Esophagus squamous epithelium (tissue), 5 donors: ENCODE results near the gene TRAK1. TPM values are rescaled to one million over a fixed set of nuclear protein-coding genes. Genes with fewer than 3 reads are reported as not detected.
"Not testable (repeated sequence)": the region's sequence is repeated elsewhere in the genome, so short reads cannot be mapped to it uniquely, and the experiment has no call there.

Experiments used
- DNase-seq: peaks from one replicate; lab custom pipeline; 2025; lab: John Stamatoyannopoulos, UW
- H3K27ac ChIP-seq, 4 donors: fragments of 200-600 bp; sonication (generic); one replicate each; pipeline ENCODE4 v1.5.1; 2016 to 2019; ENCODE audit warnings: mild to moderate bottlenecking in 1 of 4
- H3K27me3 ChIP-seq, 4 donors: fragments of 200-600 bp; sonication (generic); 1 replicate in 3 of 4; 2 replicates in 1 of 4; pipeline versions ENCODE4 v1.5.1 to v1.6.0; 2017 to 2021; ENCODE audit warnings: antibody characterized with exemption in 1 of 4
- H3K36me3 ChIP-seq, 3 donors: fragments of 200-600 bp; sonication (generic); one replicate each; pipeline ENCODE4 v1.5.1; 2016 to 2019
- H3K4me1 ChIP-seq, 3 donors: fragments of 200-600 bp; sonication (generic); one replicate each; pipeline ENCODE4 v1.5.1; 2017 to 2019
- H3K4me3 ChIP-seq, 4 donors: fragments of 200-600 bp; sonication (generic); 1 replicate in 3 of 4; 2 replicates in 1 of 4; pipeline ENCODE4 v1.5.1; 2016 to 2019; ENCODE audit warnings: mild to moderate bottlenecking in 2 of 4, moderate library complexity in 1 of 4
- H3K9me3 ChIP-seq, 3 donors: fragments of 200-600 bp; sonication (generic); one replicate each; pipeline ENCODE4 v1.5.1; 2016 to 2019
- CTCF ChIP-seq, 6 experiments: fragments of 450-650 bp in 4 of 6; fragments of 200-600 bp in 2 of 6; sonication (generic) in 2 of 6; IDR thresholded peaks; one replicate each; pipeline ENCODE4 v1.5.1; 2016 to 2019; ENCODE audit warnings: antibody characterized with exemption in 6 of 6, mild to moderate bottlenecking in 4 of 6, moderate library complexity in 4 of 6
- POLR2A ChIP-seq, 4 donors: fragments of 450-650 bp; IDR thresholded peaks; one replicate each; pipeline ENCODE4 v1.6.1; 2017; ENCODE audit warnings: antibody characterized with exemption in 4 of 4, mild to moderate bottlenecking in 4 of 4, moderate library complexity in 3 of 4
- WGBS, 2 donors: methylation state at CpG; one replicate each; pipeline ENCODE4 v1.1.5; 2018; 5-methylcytosine and 5-hydroxymethylcytosine counted together
- intact Hi-C: fragments of 100-400 bp; cut with DNase I; formaldehyde crosslinking; loops from one replicate; pipeline ENCODE4 v1.15.0; 2022
- total RNA-seq, 4 donors: library from RNA; depleted of rRNA; stranded (reverse); fragments of >200 nt; gene quantifications; one replicate each; pipeline ENCODE4 v1.1.0, GENCODE V29; 2016
- donor health status: DM: yes; HTN: yes; CAD: no.

Gene TRAK1
- total RNA-seq, 4 donors from 2014 or later = 31.8 to 40.6 (median 37.7) TPM

DNA sequence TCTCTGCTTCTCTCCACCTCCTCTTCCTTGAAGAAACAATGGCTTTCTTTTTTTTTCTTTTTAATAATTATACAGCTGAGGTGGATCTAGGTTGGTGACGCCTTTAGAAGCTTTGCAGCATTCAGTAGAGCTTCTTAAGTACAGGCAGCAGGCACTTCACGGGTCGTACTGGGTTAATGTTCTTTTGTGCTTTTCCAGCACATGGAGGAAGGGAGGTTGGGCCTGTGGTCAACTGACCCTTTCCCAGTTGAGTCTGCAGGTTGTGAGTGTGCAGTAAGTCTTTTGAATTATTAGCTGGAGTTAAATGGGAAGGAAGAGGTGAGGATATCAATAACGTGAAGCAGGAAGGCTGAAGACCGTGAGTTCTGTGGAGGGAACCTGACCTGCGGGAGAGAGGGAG lies 7.0 kb downstream of the TRAK1 start:
- no peak for DNase-seq
- Histone ChIP-seq H3K4me1 (peaks cover 21 to 94% (median 64%) of the 10 kb centered on the region in 3 donors), H3K4me3 (no peak overlapping the region), H3K27me3 (no peaks in the 10 kb centered on the region), H3K27ac (peak overlapping the region in 3 of 4 donors; percentile 1 to 40 (median 10)), H3K9me3 (no peaks in the 10 kb centered on the region), H3K36me3 (peaks cover 0 to 7% (median 0%) of the 10 kb centered on the region in 3 donors)
- TF ChIP-seq CTCF (IDR thresholded peaks at IDR 0.05) = no peak
- no peak for TF ChIP-seq POLR2A (IDR thresholded peaks at IDR 0.05)
- intact Hi-C loops = loop anchor here (5.0 kb wide), 2 partner anchors 86 to 201 kb away; no protein-coding TSS in a partner anchor
- WGBS, 2 donors = 55 to 69% methylated on average over 6 of the region's 6 CpGs

DNA sequence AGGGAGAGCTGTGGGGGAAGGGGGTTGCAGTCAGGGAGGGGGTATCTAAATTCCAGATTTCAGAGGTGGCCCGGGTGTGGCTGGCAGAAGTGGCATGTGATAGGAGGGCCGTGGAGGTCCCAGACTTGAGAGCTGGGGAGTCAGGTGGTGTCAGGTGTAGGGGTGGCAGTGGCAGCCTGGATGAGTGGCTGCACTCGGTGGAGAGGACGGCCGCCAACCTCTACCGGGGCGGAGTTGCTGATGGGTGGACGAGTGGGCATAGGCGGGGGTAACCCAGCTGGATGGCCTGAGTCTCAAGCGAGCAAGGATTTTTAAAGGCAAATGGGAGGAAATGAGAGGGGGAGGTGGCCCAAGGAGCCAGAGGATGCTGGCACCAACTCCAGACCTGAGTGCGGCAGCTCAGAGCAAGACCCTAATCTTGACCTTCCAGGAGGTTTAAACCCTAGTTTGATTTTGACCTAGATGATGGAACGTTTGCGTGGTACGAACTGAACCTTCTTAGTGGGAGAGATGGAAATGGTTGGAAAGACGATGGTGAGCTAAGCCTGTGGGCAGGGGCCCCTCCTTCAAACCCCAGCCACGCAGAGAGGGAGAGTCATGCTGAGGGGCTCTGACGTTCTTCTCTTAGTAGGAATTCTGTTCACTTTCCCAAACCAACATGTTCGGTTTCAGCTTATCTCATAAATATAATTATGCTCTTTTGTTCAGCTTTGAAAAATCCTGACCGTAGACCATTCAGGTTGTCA lies 8.0 kb downstream of the TRAK1 start:
- Histone ChIP-seq H3K27me3 (no peaks in the 10 kb centered on the region), H3K4me3 (no peak overlapping the region), H3K4me1 (peaks cover 20 to 87% (median 59%) of the 10 kb centered on the region in 3 donors), H3K27ac (peak overlapping the region in 3 of 4 donors; percentile 25 to 40 (median 33)), H3K9me3 (no peaks in the 10 kb centered on the region), H3K36me3 (peaks cover 0 to 17% (median 7%) of the 10 kb centered on the region in 3 donors)
- no peak for DNase-seq
- WGBS, 2 donors = 67 to 72% methylated on average over 12 to 19 of the region's 19 CpGs
- TF ChIP-seq CTCF (IDR thresholded peaks at IDR 0.05) (no peak), POLR2A (IDR thresholded peaks at IDR 0.05) (no peak)
- intact Hi-C loops = loop anchor here (5.0 kb wide), 2 partner anchors 87 to 202 kb away; no protein-coding TSS in a partner anchor

- DNase-seq = no peak
- Histone ChIP-seq H3K36me3 (peaks cover 0 to 30% (median 11%) of the 10 kb centered on the region in 3 donors), H3K4me1 (peaks cover 17 to 70% (median 55%) of the 10 kb centered on the region in 3 donors), H3K27ac (peak overlapping the region; percentile 9 to 81 (median 62)), H3K4me3 (no peak overlapping the region), H3K9me3 (no peaks in the 10 kb centered on the region), H3K27me3 (no peaks in the 10 kb centered on the region)
- TF ChIP-seq CTCF (IDR thresholded peaks at IDR 0.05) (no peak), POLR2A (IDR thresholded peaks at IDR 0.05) (no peak)
- intact Hi-C loops = no loop called here
- WGBS, 2 donors = 44 to 48% methylated on average over 4 of the region's 4 CpGs
Measured at GRCh38 chr3:42101048-42101447, 9.9 kb downstream of the TRAK1 start.

- intact Hi-C loops = no loop called here
- H3K36me3 ChIP-seq = peaks cover 0 to 30% (median 11%) of the 10 kb centered on the region in 3 donors
- no peak for TF ChIP-seq POLR2A (IDR thresholded peaks at IDR 0.05)
- TF ChIP-seq CTCF (IDR thresholded peaks at IDR 0.05) = no peak
- H3K4me3 ChIP-seq = no peak overlapping the region
- H3K27me3 ChIP-seq = no peaks in the 10 kb centered on the region
- no peaks in the 10 kb centered on the region for H3K9me3 ChIP-seq
- DNase-seq = no peak
- H3K27ac ChIP-seq = peak overlapping the region; percentile 9 to 81 (median 62)
- 6 to 55% methylated on average over 1 of the region's 1 CpG for WGBS, 2 donors
- peaks cover 17 to 68% (median 51%) of the 10 kb centered on the region in 3 donors for H3K4me1 ChIP-seq
Measured at GRCh38 chr3:42101481-42101880, 10.3 kb downstream of the TRAK1 start.

- peaks cover 17 to 57% (median 44%) of the 10 kb centered on the region in 3 donors for H3K4me1 ChIP-seq
- no peak overlapping the region for H3K4me3 ChIP-seq
- DNase-seq = no peak
- no peak for TF ChIP-seq POLR2A (IDR thresholded peaks at IDR 0.05)
- H3K36me3 ChIP-seq = peaks cover 0 to 30% (median 11%) of the 10 kb centered on the region in 3 donors
- H3K27me3 ChIP-seq = no peaks in the 10 kb centered on the region
- intact Hi-C loops = no loop called here
- peak overlapping the region in 3 of 4 donors; percentile 57 to 81 (median 67) for H3K27ac ChIP-seq
- no peaks in the 10 kb centered on the region for H3K9me3 ChIP-seq
- 25 to 32% methylated on average over 6 of the region's 6 CpGs for WGBS, 2 donors
Measured at GRCh38 chr3:42102571-42102970, 11.4 kb downstream of the TRAK1 start.

DNA sequence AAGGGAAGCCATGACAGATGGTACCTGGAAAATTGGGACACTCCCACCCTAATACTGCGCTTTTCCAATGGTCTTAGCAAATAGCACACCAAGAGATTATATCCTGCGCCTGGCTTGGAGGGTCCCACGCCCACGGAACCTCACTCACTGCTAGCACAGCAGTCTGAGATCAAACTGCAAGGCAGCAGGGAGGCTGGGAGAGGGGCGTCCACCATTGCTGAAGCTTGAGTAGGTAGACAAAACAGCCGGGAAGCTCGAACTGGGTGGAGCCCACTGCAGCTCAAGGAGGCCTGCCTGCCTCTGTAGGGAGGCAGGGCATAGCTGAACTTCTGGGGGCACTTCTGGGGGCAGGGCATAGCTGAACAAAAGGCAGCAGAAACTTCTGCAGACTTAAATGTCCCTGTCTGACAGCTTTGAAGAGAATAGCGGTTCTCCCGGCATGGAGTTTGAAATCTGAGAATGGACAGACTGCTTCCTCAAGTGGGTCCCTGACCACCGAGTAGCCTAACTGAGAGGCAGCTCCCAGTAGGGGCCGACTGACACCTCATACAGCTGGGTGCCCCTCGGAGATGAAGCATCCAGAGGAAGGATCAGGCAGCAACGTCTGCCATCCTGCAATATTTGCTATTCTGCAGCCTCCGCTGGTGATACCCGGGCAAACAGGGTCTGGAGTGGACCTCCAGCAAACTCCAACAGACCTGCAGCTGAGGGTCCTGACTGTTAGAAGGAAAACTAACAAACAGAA lies 12.9 kb downstream of the TRAK1 start:
- H3K4me3 ChIP-seq, DNase-seq, H3K9me3 ChIP-seq, H3K27ac ChIP-seq, intact Hi-C loops, H3K27me3 ChIP-seq: not testable (repeated sequence)
- WGBS, 2 donors = 90 to 94% methylated on average over 4 to 7 of the region's 15 CpGs
- Histone ChIP-seq H3K4me1 (peaks cover 17 to 42% (median 31%) of the 10 kb centered on the region in 3 donors), H3K36me3 (peaks cover 0 to 30% (median 11%) of the 10 kb centered on the region in 3 donors)

GRCh38 chr3:42105994-42106393 lies 14.8 kb downstream of the TRAK1 start:
- Histone ChIP-seq H3K36me3 (peaks cover 0 to 30% (median 11%) of the 10 kb centered on the region in 3 donors), H3K4me1 (peaks cover 14 to 23% (median 21%) of the 10 kb centered on the region in 3 donors)
- intact Hi-C loops, H3K27me3 ChIP-seq, H3K27ac ChIP-seq, DNase-seq, H3K9me3 ChIP-seq, H3K4me3 ChIP-seq: not testable (repeated sequence)
- WGBS, 2 donors = 88 to 100% methylated on average over 1 of the region's 2 CpGs
